Measurements from ENCODE around the gene APOA4.

Gene APOA4

GRCh38 chr11:116773203-116774097 lies 49.7 kb downstream of the APOA4 start:
- DNase-seq: no peak

- peak; percentile 96 for DNase-seq
Measured at GRCh38 chr11:116772443-116773202, 50.5 kb downstream of the APOA4 start, which contains the start of gene BUD13. BUD13 (minus strand) TSS chr11:116772987; CDS start chr11:116772964, 23 bp downstream.

GRCh38 chr11:116771935-116772334 lies 51.2 kb downstream of the APOA4 start:
- DNase-seq: no peak

Data from activated CD4-positive, alpha-beta T cell treated with anti-CD3 and anti-CD28 coated beads for 48 hours (primary cell).